ENCODE measurements around the gene EFCAB9.

Gene EFCAB9

GRCh38 chr5:172238334-172238733 is 44.4 kb downstream of the EFCAB9 start:
- Histone ChIP-seq H3K9me3 (ENCODE audit: severe bottlenecking) (no peaks in the 10 kb centered on the region), H3K36me3 (peaks cover 16% of the 10 kb centered on the region), H3K27me3 (ENCODE audit: insufficient read depth, low read depth, severe bottlenecking) (no peaks in the 10 kb centered on the region), H3K4me3 (ENCODE audit: low read depth, low read length) (no peak overlapping the region), H3K27ac (no peak overlapping the region)
- DNase-seq, result no peak
- no peak for TF ChIP-seq CTCF (IDR thresholded peaks at IDR 0.05; ENCODE audit: low read depth, low read length)

- H3K4me3 ChIP-seq (ENCODE audit: low read depth, low read length), result no peak overlapping the region
- H3K27me3 ChIP-seq (ENCODE audit: insufficient read depth, low read depth, severe bottlenecking), result no peaks in the 10 kb centered on the region
- H3K27ac ChIP-seq, result no peak overlapping the region
- H3K36me3 ChIP-seq, result peaks cover 10% of the 10 kb centered on the region
- H3K9me3 ChIP-seq (ENCODE audit: severe bottlenecking), result no peaks in the 10 kb centered on the region
- DNase-seq, result no peak
- TF ChIP-seq CTCF (IDR thresholded peaks at IDR 0.05; ENCODE audit: low read depth, low read length), result no peak
These were observed 49.3 kb downstream of the EFCAB9 start for GRCh38 chr5:172243302-172243701.

GRCh38 chr5:172245046-172245445 is 51.1 kb downstream of the EFCAB9 start:
- no peak for DNase-seq
- peaks cover 10% of the 10 kb centered on the region for H3K36me3 ChIP-seq
- H3K4me3 ChIP-seq (ENCODE audit: low read depth, low read length), result no peak overlapping the region
- no peaks in the 10 kb centered on the region for H3K9me3 ChIP-seq (ENCODE audit: severe bottlenecking)
- H3K27ac ChIP-seq, result no peak overlapping the region
- no peak for TF ChIP-seq CTCF (IDR thresholded peaks at IDR 0.05; ENCODE audit: low read depth, low read length)
- no peaks in the 10 kb centered on the region for H3K27me3 ChIP-seq (ENCODE audit: insufficient read depth, low read depth, severe bottlenecking)

- Histone ChIP-seq H3K27me3 (ENCODE audit: insufficient read depth, low read depth, severe bottlenecking) (no peaks in the 10 kb centered on the region), H3K4me3 (ENCODE audit: low read depth, low read length) (no peak overlapping the region), H3K36me3 (peaks cover 10% of the 10 kb centered on the region), H3K9me3 (ENCODE audit: severe bottlenecking) (no peaks in the 10 kb centered on the region), H3K27ac (no peak overlapping the region)
- no peak for DNase-seq
- TF ChIP-seq CTCF (IDR thresholded peaks at IDR 0.05; ENCODE audit: low read depth, low read length), result no peak
These were observed 51.7 kb downstream of the EFCAB9 start for GRCh38 chr5:172245703-172246125.

GRCh38 chr5:172248637-172249036 is 54.7 kb downstream of the EFCAB9 start:
- Histone ChIP-seq H3K27ac (no peak overlapping the region), H3K9me3 (ENCODE audit: severe bottlenecking) (no peaks in the 10 kb centered on the region), H3K4me3 (ENCODE audit: low read depth, low read length) (no peak overlapping the region), H3K27me3 (ENCODE audit: insufficient read depth, low read depth, severe bottlenecking) (no peaks in the 10 kb centered on the region), H3K36me3 (no peaks in the 10 kb centered on the region; the same call in 1 of the 2 replicates)
- TF ChIP-seq CTCF (IDR thresholded peaks at IDR 0.05; ENCODE audit: low read depth, low read length), result no peak
- DNase-seq, result no peak

GRCh38 chr5:172251419-172251818 is 57.4 kb downstream of the EFCAB9 start:
- Histone ChIP-seq H3K9me3 (ENCODE audit: severe bottlenecking) (peaks cover 3% of the 10 kb centered on the region), H3K27ac (no peak overlapping the region), H3K27me3 (ENCODE audit: insufficient read depth, low read depth, severe bottlenecking) (no peaks in the 10 kb centered on the region), H3K36me3 (peaks cover 21% of the 10 kb centered on the region), H3K4me3 (ENCODE audit: low read depth, low read length) (no peak overlapping the region)
- no peak for DNase-seq
- no peak for TF ChIP-seq CTCF (IDR thresholded peaks at IDR 0.05; ENCODE audit: low read depth, low read length)
